ENCODE data around the gene PI4KA.
"Not testable (repeated sequence)": the region's sequence is repeated elsewhere in the genome, so short reads cannot be mapped to it uniquely, and the experiment has no call there.

Gene PI4KA

GRCh38 chr22:20690586-20691317, 167.9 kb downstream of the PI4KA start:
- DNase-seq (ENCODE audit: low read depth), result not testable (repeated sequence)

- not testable (repeated sequence) for DNase-seq (ENCODE audit: low read depth)
Measured at GRCh38 chr22:20687356-20688172, 171.0 kb downstream of the PI4KA start.

DNA sequence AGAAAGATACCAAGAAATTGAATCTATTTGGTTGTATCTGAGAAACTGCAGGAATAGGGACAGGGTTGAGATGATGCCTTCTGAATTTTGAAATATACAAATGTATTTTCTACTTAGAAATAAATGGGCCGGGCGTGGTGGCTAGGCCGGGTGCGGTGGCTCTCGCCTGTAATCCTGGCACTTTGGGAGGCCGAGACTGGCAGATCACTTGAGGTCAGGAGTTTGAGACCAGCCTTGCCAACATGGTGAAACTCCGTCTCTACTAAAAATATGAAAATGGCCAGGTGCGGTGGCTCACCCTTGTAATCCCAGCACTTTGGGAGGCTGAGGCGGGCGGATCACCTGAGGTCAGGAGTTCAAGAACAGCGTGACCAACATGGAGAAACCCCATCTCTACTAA, 172.8 kb downstream of the PI4KA start:
- DNase-seq (ENCODE audit: low read depth), result not testable (repeated sequence)

DNA sequence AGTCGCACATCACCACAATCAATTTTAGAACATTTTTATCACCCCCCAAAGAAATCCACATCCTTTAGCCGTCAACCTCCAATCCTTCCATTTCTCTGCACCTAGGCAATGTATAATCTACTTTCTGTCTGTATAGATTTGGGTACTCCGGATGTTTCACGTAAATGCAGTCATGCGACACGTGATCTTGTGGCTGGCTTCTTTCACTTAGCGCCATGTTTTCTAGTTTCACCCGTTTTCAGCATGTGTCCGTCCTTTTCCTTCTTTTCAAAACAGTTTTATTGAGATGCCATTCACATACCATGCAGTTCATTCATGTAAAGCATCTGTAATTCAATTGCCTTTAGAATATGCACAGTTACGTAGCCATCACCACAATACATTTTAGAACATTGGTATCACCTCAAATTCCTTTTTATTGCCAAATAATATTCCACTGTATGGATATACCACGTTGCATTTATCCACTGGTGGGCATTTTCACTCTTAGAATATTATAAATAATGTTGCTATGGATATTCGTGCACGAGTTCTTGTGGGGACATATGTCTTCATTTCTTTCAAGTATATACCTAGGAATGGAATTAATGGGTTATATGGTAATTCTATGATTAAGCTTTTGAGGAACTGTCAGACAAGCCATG, 179.7 kb downstream of the PI4KA start:
- DNase-seq (ENCODE audit: low read depth), result not testable (repeated sequence)

GRCh38 chr22:20677684-20678242, 180.8 kb downstream of the PI4KA start:
- no peak for DNase-seq (ENCODE audit: low read depth)

DNA sequence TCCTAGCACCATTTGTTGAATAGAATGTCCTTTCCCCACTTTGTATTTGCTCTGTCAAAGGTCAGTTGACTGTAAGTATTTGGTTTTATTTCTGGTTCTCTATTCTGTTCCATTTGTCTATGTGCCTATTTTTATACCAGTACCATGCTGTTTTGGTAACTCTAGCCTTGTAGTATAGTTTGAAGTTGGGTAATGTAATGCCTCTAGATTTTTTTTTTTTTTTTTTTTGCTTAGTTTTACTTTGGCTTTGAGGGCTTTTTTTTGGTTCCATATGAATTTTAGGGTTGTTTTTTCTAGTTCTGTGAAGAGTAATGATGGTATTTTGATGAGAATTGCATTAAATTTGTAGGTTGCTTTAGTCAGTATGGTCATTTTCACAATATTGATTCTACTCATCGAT, 183.0 kb downstream of the PI4KA start:
- not testable (repeated sequence) for DNase-seq (ENCODE audit: low read depth)

- no peak for DNase-seq (ENCODE audit: low read depth)
Measured at GRCh38 chr22:20674998-20675397, 183.6 kb downstream of the PI4KA start.

DNA sequence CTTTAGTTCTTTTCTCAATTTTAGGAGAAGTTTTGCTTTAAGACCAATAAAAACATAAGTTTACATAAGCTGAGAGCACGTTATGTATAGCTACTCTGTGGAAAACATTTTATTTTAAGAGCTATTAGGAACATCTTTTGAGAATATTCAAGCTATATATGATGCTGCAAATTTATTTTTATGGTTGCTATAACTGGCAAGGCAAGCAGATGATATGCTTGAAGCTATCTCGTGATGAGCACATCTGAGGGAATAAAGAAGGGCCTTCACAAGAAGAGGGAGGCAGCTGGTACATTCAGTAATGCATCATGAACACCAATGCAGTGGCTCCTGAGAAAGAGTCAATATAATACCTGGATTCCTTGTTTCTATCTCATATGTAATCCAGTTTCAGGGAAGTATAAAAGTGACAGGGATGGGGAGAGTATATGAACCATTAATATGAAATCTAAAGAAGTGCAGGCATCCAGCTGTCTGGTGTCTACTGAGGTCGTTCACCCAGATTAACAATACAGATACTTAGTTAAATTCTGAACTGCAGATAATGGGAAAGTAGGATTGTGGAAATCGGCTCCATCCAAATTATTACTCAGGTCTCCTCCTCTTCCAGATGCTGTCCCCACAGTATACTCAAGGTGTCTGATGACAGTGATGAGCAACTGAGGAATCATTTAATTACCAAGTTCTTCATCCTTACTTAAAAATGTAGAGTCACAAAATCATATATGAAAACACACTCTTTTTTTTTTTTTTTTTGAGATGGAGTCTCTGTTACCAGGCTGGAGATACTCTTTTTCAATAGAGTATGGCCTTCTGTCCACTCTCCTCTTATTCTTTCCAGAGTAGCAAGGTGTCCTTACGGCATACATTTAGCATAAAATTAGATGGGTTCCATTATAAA, 185.1 kb downstream of the PI4KA start:
- no peak for DNase-seq (ENCODE audit: low read depth)

DNA sequence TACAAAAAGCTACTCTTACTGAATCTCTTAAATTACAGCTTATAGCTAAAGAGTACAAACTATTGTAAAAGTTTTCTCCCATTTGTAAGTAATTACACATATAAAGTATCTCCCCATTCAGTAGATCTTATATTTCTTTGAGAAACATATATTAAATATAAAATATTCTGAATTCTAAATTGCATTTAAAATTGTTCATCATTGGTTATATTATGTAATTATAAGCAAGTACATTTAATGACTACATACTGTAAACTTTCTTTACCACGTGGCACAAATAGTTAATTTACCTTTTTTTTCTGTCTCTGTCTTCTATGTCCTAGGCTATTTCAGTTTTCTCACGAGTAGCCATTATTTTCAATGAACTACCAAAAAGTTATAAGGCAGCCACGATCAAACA, 185.9 kb downstream of the PI4KA start:
- DNase-seq (ENCODE audit: low read depth), result no peak

DNA sequence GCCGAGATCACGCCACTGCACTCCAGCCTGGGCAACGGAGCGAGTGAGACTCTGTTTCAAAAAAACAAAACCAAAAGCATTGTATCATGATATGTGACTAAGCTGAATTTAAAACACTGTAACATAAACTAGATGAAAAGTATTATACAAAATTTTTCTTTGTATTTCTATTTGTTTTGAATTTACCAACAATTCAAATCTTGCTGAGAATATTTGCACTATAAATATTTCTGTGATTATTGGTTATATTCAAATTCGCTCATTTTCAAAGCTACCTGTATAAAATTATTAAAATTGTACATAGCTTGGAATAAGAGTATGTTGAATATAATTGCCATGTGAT, 186.6 kb downstream of the PI4KA start:
- DNase-seq (ENCODE audit: low read depth), result no peak

DNA sequence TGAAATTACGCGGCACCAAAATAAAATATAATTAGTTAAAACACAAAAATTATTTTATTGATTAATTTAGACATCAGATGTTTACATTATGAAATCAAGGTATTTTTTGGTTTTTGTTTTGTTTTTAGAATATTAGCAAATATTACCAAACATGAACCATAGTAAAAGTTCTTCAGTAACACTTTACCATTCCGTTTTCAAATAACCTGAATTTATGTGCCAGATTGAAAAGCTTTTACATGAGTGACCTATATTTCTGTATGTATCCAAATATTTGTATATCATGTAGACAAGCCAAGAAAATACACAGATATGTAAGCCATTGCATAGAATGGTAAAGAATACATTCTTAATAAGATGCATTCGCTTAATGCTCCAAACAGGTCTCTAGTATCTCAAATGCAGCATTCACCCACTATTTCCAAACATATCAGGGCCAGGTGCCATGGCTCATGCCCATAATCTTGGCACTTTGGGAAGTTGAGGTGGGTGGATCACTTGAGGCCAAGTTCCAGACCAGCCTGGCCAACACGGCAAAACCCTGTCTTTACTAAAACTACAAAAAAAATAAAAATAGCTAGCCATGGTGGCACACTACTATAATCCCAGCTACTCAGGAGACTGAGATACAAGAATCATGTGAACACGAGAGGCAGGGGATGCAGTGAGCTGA, 187.1 kb downstream of the PI4KA start:
- DNase-seq (ENCODE audit: low read depth), result no peak

- not testable (repeated sequence) for DNase-seq (ENCODE audit: low read depth)
Measured at GRCh38 chr22:20670457-20671261, 188.0 kb downstream of the PI4KA start.

- not testable (repeated sequence) for DNase-seq (ENCODE audit: low read depth)
Measured at GRCh38 chr22:20669884-20670283, 188.7 kb downstream of the PI4KA start.

DNA sequence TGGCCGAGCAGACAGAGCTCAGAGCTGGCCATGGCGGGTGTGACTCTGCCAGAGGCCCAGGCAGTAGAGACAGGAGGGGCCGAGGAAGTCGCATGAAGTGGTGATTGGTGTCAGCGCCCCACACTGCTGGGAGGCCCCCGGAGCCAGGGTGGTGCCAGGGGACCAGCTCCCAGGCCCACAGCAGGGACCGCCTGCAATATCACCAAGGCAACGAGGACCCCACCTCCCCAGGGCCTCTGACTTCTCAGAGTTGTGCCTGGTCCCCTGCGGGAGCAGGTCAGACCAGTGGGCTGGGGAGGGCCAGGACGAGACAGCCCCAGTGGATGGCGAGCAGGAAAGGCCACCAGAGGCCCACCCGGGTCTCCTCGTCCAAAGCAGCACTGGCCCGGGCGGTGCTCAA, 189.1 kb downstream of the PI4KA start:
- DNase-seq (ENCODE audit: low read depth), result not testable (repeated sequence)

GRCh38 chr22:20668769-20669168, 189.8 kb downstream of the PI4KA start:
- not testable (repeated sequence) for DNase-seq (ENCODE audit: low read depth)

- DNase-seq (ENCODE audit: low read depth), result not testable (repeated sequence)
Measured at GRCh38 chr22:20668226-20668625, 190.4 kb downstream of the PI4KA start.

DNA sequence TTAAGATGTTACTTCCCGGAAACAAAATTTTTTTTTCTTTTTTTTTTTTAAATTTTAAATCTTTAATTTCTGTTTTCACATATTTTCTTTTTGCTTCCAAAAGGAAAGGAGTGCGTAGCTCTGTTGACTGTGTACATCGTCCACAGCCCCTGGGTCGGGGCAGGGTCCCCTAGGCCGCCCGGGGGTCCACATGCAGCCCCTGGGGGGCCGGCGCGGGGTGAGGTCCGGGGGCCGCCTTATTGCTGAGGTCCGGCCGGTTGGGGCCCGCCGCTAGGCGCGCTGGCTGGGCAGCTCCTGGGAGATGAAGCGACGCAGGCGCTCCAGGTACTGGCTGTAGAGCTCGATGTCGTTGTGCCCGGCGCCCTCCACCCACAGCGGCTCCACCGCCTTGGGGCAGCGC, 191.1 kb downstream of the PI4KA start:
- DNase-seq (ENCODE audit: low read depth), result not testable (repeated sequence)

- DNase-seq (ENCODE audit: low read depth), result no peak
Measured at GRCh38 chr22:20666560-20666959, 192.1 kb downstream of the PI4KA start.

GRCh38 chr22:20664594-20664959, 194.0 kb downstream of the PI4KA start:
- no peak for DNase-seq (ENCODE audit: low read depth)

- DNase-seq (ENCODE audit: low read depth), result no peak
Measured at GRCh38 chr22:20663941-20664593, 194.5 kb downstream of the PI4KA start.
